ENCODE measurements around the gene NXPE4.

Gene NXPE4

GRCh38 chr11:114553642-114554041 is 41.9 kb downstream of the NXPE4 start:
- no peak for TF ChIP-seq CTCF (IDR thresholded peaks at IDR 0.05)

- no peak for TF ChIP-seq CTCF (IDR thresholded peaks at IDR 0.05)
Observed at GRCh38 chr11:114551060-114551459, 44.5 kb downstream of the NXPE4 start.

DNA sequence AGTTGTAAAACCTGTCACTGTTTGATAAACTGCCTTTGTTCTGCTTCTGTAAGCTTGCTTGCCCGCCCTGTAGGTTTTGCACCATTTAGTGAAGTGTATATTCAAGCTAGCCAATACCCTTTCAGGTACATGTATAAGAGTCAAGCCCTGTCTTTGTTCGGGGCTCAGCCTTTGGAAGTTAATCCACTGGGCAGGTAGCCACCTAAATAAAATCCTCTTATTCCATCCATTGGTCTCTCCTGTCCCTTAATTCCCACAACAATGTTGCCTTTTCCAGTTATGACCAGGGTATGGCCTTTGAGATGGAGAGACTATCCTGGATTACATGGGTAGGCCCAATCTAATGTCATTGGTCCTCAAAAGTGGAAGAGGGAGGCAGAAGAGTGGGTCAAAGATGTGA is 69.9 kb downstream of the NXPE4 start:
- no peak for TF ChIP-seq CTCF (IDR thresholded peaks at IDR 0.05)

DNA sequence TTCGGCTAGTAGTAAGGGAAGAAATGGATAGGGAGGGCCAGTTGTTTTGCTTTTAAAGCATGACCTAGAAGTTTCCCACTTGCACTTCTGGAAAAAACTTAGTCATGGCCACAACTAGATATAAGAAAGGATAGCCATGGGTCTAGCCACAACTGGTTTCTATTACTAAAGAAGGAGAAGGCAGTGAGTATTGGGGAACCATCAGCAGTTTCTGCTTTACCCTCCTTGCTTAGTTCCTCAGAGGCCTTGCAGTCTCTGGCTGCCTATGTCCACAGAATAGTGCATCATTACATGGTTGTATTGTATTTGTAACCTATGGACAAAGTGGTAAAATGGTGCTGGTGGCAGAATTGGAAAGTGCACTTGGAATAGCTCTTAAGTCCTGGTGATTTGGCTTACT is 71.5 kb downstream of the NXPE4 start:
- TF ChIP-seq CTCF (IDR thresholded peaks at IDR 0.05) = no peak

GRCh38 chr11:114522818-114523217 is 72.8 kb downstream of the NXPE4 start:
- TF ChIP-seq CTCF (IDR thresholded peaks at IDR 0.05) = no peak

All from LNCAP (cell line).